ENCODE measurements around the gene PGM2L1. TPM values are rescaled to one million over a fixed set of nuclear protein-coding genes. Genes with fewer than 3 reads are reported as not detected.

Gene PGM2L1
- 10 to 100 TPM; 11.9 to 13.4 TPM for total RNA-seq

DNA sequence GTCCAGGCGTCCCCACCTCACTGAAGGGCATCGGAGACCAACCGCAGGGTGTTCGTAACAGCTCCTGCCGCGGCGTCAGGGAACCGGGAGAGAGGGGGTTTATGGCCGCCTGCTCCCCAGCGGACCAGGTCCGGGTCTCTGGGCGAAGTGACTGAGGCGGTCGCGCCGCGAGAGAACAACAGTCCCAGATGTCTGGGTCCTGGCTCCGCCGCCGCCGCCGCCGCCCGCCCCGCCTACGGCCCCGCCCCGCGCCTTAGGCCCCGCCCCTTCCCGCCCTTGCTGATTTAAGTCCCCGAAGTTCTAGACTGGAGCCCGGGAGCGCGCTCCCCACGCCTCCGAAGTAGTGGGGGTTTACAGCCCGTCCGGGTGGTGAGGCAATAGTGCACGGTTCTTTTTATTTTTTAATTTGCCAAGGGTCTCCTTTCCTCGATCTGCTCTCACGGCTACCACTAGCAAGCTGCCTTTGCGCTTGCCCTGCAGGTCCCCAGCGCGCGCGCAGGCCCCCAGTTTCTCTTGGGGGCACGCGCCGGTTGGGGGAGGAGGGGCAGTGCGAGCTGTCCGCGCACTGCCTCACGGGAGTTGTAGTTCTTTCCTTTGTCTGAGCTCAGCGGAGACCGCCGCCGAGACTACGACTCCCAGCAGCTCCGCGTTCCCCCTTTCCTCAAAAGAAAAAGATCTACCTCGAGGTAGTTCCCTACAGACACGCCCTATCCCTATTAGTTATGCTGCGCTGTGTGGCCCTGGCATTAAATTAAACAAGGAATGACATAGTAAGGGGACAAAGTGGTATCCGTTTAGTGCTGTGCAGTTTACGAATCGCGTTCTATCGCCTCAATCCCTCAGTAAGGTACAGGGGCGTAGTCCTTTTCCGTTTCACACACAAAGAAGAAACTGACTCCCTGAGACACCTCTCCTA, at the start of gene PGM2L1:
TSS of gene PGM2L1 (minus strand) at position 190 of the 916 bp plus-strand sequence. CDS start 272 bp downstream, outside the sequence.
- H3K27ac Mint-ChIP-seq = peak within 1 kb of the TSS; percentile 99
- intact Hi-C loops (cut with micrococcal nuclease) = loop anchor here (1.0 to 10.0 kb wide), 11 partner anchors 8 to 936 kb away; partner anchors contain the start of genes C2CD3, LIPT2, POLD3 and PPME1
- H3K27me3 Mint-ChIP-seq (ENCODE audit: low read depth) = no peaks in the 10 kb centered on the region
- DNase-seq = peak; percentile 95
- no peaks in the 10 kb centered on the region for H3K9me3 Mint-ChIP-seq
- H3K4me3 Mint-ChIP-seq = peak within 1 kb of the TSS; percentile 98
- CTCF ChIA-PET = interaction anchor here (0.5 to 3.0 kb wide), 7 partner anchors 9 to 57 kb away, joined by 3 to 24 read pairs (median 3); no protein-coding TSS in a partner anchor
- peaks cover 39% of the 10 kb centered on the region for H3K4me1 Mint-ChIP-seq (ENCODE audit: low read depth)
- no peaks in the 10 kb centered on the region for H3K36me3 Mint-ChIP-seq (ENCODE audit: low read depth)

DNA sequence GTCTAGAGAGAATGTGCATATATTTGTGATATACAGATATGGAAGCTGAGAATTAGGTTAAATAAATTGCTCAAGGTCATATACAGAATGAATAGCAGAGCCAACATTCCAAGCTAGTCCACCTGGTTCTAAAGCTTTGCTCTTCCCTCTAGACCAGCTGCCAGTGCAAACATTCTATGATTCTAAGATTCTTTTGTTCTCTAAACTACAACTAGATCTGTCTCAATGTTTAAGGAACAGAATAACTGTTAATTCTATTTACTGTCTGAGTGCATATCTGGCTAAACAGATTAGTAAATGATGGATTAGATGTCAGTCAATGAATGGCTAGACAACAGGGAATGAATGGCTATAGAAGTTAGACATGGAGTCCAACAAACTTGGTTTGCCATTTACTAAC, 49.5 kb upstream of the PGM2L1 start:
- no peak overlapping the region for H3K4me3 Mint-ChIP-seq
- CTCF ChIA-PET = interaction anchor here (0.6 to 4.4 kb wide), 3 partner anchors 58 to 973 kb away, joined by 3 to 29 read pairs (median 12); no protein-coding TSS in a partner anchor
- H3K27ac Mint-ChIP-seq = no peak overlapping the region
- intact Hi-C loops (cut with micrococcal nuclease) = loop anchor here (2.0 kb wide), 1 partner anchor 483 kb away; no protein-coding TSS in a partner anchor
- no peak for DNase-seq
- H3K9me3 Mint-ChIP-seq = no peaks in the 10 kb centered on the region
- no peaks in the 10 kb centered on the region for H3K36me3 Mint-ChIP-seq (ENCODE audit: low read depth)
- H3K27me3 Mint-ChIP-seq (ENCODE audit: low read depth) = no peaks in the 10 kb centered on the region
- peaks cover 6% of the 10 kb centered on the region for H3K4me1 Mint-ChIP-seq (ENCODE audit: low read depth)

DNA sequence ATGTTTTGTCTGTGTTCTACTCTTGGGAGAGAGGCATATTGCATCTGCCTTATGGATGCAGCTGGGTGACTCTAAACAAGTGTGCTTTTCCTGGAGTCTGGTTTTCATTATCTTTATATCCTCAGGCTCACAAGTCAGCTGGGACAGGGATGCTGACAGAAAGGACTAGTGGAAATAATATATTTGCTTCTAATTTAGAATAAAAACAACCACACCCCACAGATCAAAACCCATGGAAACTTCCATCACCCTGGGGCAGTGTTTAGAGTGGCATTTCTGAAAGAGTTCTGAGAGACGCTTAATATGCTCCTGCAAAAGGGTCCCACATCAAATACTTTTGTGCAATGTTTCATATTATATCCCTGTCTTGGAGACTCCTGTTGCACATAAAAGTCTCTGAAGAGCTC, 48.3 kb upstream of the PGM2L1 start:
- no peak for DNase-seq
- Mint-ChIP-seq H3K9me3 (no peaks in the 10 kb centered on the region), H3K36me3 (ENCODE audit: low read depth) (no peaks in the 10 kb centered on the region), H3K4me3 (no peak overlapping the region), H3K27ac (no peak overlapping the region), H3K27me3 (ENCODE audit: low read depth) (no peaks in the 10 kb centered on the region), H3K4me1 (ENCODE audit: low read depth) (peaks cover 6% of the 10 kb centered on the region)
- CTCF ChIA-PET = interaction anchor here (0.7 to 4.4 kb wide), 4 partner anchors 20 to 191 kb away, joined by 3 to 29 read pairs (median 6); no protein-coding TSS in a partner anchor
- intact Hi-C loops (cut with micrococcal nuclease) = no loop called here

DNA sequence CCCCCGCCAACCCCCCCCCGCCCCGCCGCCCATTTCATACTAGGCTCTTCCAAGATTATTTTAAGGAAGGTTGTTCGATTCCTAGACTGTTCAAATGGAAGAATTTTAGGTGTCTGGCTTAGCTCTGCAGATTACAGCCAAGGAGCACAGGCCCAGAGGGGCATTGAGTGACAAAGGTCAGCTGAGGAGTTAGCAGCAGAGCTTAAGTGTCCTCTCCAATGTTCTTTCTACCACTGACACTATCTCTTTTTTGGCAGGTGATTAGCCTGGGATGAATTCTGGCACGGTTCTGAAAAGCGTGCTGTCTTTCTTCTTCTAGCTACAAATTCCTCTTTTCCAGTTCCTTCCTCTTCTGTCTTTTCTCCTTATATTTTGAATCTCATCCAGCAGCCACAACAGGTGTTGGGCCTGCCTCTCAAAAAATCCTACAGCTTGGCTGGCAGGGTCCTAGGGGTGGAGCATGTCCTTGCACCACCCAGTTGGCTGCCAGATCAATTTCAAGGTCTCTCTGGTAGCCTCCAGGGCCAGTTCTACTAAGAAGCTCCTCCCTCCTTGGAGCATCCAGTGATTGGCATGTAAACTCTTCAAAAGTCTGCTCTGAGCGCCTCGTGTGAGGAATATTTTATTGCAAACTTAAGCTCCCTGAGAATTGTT, 46.1 kb upstream of the PGM2L1 start:
- Mint-ChIP-seq H3K36me3 (ENCODE audit: low read depth) (no peaks in the 10 kb centered on the region), H3K27me3 (ENCODE audit: low read depth) (no peaks in the 10 kb centered on the region), H3K27ac (no peak overlapping the region), H3K4me1 (ENCODE audit: low read depth) (peaks cover 2% of the 10 kb centered on the region), H3K4me3 (no peak overlapping the region), H3K9me3 (peaks cover 11% of the 10 kb centered on the region)
- intact Hi-C loops (cut with micrococcal nuclease) = no loop called here
- no peak for DNase-seq
- CTCF ChIA-PET = interaction anchor here (0.5 to 4.4 kb wide), 7 partner anchors 8 to 121 kb away, joined by 3 to 29 read pairs (median 4); no protein-coding TSS in a partner anchor

DNA sequence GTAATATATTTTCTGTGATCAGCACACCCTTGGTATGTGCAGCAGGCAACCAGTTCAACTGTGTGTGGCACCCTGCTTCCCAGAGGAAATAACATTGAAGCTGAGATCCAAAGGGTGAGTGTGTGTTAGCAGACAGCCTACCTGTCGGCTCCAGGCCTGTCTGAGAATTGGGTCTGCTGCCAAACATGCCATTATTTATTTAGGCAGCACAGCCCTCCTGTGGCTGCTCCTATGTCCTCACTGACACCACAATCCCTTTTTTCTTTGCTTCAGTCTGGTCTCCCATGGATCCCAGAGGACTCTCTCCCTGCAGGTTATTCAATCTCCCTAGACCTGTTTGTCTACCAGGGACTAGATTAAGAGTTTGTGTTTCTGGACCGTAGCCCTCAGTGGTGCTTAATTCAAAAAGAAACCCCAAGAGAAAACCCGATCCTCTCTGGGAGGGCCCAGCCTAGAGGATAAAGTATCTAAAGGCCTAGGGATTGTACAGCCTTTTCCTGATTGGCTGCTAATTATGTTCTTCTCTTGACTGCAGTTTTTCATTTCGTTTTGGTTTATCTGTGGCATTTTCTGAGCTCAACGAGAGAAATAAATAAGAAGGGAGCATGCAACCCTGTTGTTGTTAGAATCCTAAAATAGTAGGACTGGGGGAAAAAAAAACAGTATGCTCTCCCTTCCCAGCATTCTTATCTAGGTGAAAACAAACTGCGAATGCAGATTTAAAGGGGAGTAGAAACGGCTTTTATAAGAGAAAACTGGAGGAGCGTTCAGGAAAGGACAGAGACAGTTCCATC, 45.0 kb upstream of the PGM2L1 start:
- Mint-ChIP-seq H3K27me3 (ENCODE audit: low read depth) (no peaks in the 10 kb centered on the region), H3K9me3 (peaks cover 11% of the 10 kb centered on the region), H3K36me3 (ENCODE audit: low read depth) (no peaks in the 10 kb centered on the region), H3K4me1 (ENCODE audit: low read depth) (no peaks in the 10 kb centered on the region), H3K27ac (no peak overlapping the region), H3K4me3 (no peak overlapping the region)
- DNase-seq = no peak
- intact Hi-C loops (cut with micrococcal nuclease) = no loop called here
- CTCF ChIA-PET = interaction anchor here (1.1 to 4.4 kb wide), 3 partner anchors 16 to 120 kb away, joined by 3 to 29 read pairs (median 5); no protein-coding TSS in a partner anchor

DNA sequence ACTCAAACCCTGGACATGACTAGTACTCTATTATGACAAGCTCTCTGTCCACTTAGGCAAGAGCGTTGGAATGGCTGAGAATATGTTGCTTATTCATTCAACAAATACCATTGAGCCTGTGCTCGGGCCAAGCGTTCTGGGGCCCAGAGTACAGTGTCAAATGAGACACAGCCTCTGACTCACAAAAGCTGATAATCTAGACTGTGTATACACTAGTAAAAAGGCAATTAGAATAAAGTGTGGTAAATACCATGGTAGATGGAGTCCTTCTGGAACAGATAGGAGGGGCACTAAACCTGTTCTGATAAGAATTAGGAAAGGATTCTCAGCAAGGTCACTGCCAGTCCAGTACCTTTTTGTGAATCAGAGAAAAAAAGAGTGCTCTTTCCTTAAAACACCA, 44.4 kb upstream of the PGM2L1 start:
- intact Hi-C loops (cut with micrococcal nuclease) = no loop called here
- H3K27me3 Mint-ChIP-seq (ENCODE audit: low read depth) = no peaks in the 10 kb centered on the region
- no peak for DNase-seq
- no peak overlapping the region for H3K4me3 Mint-ChIP-seq
- H3K4me1 Mint-ChIP-seq (ENCODE audit: low read depth) = no peaks in the 10 kb centered on the region
- no peak overlapping the region for H3K27ac Mint-ChIP-seq
- peaks cover 11% of the 10 kb centered on the region for H3K9me3 Mint-ChIP-seq
- CTCF ChIA-PET = no interaction called here
- H3K36me3 Mint-ChIP-seq (ENCODE audit: low read depth) = no peaks in the 10 kb centered on the region

DNA sequence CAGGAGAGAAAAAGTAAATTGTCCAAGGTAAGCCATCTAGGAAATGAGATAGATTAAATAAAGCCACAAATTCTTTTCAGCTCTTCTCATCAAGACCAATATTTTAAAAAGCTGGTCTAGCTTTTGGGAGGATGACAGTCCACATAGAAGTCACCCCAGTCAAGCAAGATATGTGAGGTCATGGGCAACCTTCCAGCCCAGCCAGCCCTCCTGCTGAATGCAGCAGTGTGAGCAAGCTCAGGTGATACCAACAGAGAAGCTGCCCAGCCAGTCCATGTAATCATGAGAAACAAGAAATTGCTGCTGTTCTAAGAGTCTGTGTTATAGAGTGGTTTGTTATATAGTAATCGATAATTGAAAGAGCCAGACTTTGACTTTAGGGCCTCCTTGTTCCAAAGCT, 40.4 kb upstream of the PGM2L1 start:
- CTCF ChIA-PET = interaction anchor here (0.7 to 4.3 kb wide), 3 partner anchors 13 to 183 kb away, joined by 3 to 32 read pairs (median 6); no protein-coding TSS in a partner anchor
- H3K27ac Mint-ChIP-seq = no peak overlapping the region
- H3K9me3 Mint-ChIP-seq = peaks cover 11% of the 10 kb centered on the region

DNA sequence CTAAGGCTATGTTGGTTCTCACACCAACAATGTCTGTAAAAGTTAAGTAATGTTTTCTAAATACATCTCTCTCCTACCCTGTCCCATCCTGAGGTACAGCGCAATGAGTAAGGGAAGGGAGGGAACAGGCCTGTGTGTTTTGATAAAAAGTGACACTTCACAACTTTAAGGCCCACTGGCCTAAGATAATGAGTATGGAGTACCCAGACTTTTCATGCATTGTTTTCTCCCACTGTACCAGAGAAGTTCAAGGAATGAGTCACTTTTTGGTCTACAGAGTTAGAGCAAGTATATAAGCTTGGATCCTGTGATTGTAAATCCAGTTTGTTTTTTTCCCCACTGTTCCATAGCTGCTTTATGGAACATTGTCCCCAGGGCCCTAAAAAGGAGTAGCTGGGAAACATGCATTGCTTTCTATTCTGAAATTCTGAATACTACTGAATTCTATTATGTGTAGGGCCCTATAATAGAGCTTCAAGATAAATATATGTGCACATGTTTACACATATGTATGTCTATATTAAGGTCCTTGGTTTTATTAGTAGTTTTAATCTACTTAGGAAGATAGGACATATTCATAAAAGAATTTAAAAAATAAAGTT, 39.3 kb upstream of the PGM2L1 start:
- intact Hi-C loops (cut with micrococcal nuclease) = no loop called here
- Mint-ChIP-seq H3K27me3 (ENCODE audit: low read depth) (no peaks in the 10 kb centered on the region), H3K4me1 (ENCODE audit: low read depth) (peaks cover 2% of the 10 kb centered on the region)

More for the DNA sequence above, 40.4 kb upstream of the PGM2L1 start:
- H3K4me3 Mint-ChIP-seq = no peak overlapping the region
- intact Hi-C loops (cut with micrococcal nuclease) = no loop called here
- H3K27me3 Mint-ChIP-seq (ENCODE audit: low read depth) = no peaks in the 10 kb centered on the region
- H3K4me1 Mint-ChIP-seq (ENCODE audit: low read depth) = peaks cover 2% of the 10 kb centered on the region
- H3K36me3 Mint-ChIP-seq (ENCODE audit: low read depth) = no peaks in the 10 kb centered on the region
- DNase-seq = no peak

DNA sequence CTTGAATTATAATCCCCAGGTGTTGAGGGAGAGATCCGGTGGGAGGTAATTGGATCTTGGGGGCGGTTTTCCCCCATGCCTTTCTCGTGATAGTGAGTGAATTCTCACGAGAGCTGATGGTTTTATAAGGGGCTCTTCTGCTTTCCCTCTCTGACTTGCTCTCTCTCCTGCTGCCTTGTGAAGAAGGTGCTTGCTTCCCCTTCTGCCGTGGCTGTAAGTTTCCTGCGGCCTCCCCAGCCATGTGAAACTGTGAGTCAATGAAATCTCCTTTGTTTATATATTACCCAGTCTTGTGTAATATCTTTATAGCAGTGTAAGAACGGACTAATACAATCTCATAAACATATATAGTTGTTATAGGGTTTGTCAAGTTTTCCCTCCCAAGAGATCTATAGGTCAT, 36.3 kb upstream of the PGM2L1 start:
- H3K27me3 Mint-ChIP-seq (ENCODE audit: low read depth) = no peaks in the 10 kb centered on the region
- no peak overlapping the region for H3K27ac Mint-ChIP-seq
- H3K36me3 Mint-ChIP-seq (ENCODE audit: low read depth) = no peaks in the 10 kb centered on the region
- H3K4me3 Mint-ChIP-seq = no peak overlapping the region
- CTCF ChIA-PET = interaction anchor here (0.5 kb wide), 1 partner anchor 268 kb away, joined by 4 read pairs; no protein-coding TSS in a partner anchor
- peaks cover 2% of the 10 kb centered on the region for H3K4me1 Mint-ChIP-seq (ENCODE audit: low read depth)
- intact Hi-C loops (cut with micrococcal nuclease) = no loop called here
- H3K9me3 Mint-ChIP-seq = no peaks in the 10 kb centered on the region
- no peak for DNase-seq

More for the DNA sequence above, 39.3 kb upstream of the PGM2L1 start:
- Mint-ChIP-seq H3K9me3 (peaks cover 11% of the 10 kb centered on the region), H3K36me3 (ENCODE audit: low read depth) (no peaks in the 10 kb centered on the region), H3K4me3 (no peak overlapping the region), H3K27ac (no peak overlapping the region)
- no peak for DNase-seq
- CTCF ChIA-PET = interaction anchor here (1.6 to 4.3 kb wide), 3 partner anchors 11 to 182 kb away, joined by 5 to 32 read pairs (median 6); no protein-coding TSS in a partner anchor

DNA sequence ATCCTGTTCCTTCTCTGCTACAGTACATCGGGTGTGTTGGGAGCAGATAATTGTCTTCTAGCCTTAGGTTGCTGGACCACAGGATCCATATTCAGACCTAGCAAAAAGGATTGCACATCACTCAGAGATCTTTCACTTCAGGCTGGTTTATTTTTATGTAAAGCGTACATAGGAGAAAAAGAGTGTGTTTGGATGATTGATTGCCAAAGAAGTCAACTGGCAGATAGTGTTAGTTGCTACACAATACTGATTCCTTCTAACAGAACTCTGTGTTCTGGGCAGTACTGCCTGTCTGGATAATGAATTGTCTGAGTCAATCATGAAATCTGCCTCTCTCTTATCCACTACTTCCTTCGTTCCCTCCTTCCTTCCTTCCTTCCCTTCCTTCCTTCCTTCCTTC, 31.0 kb upstream of the PGM2L1 start:
- Mint-ChIP-seq H3K4me3 (no peak overlapping the region), H3K9me3 (peaks cover 3% of the 10 kb centered on the region), H3K36me3 (ENCODE audit: low read depth) (no peaks in the 10 kb centered on the region), H3K27me3 (ENCODE audit: low read depth) (no peaks in the 10 kb centered on the region), H3K27ac (no peak overlapping the region), H3K4me1 (ENCODE audit: low read depth) (no peaks in the 10 kb centered on the region)
- intact Hi-C loops (cut with micrococcal nuclease) = no loop called here
- no peak for DNase-seq
- CTCF ChIA-PET = no interaction called here

DNA sequence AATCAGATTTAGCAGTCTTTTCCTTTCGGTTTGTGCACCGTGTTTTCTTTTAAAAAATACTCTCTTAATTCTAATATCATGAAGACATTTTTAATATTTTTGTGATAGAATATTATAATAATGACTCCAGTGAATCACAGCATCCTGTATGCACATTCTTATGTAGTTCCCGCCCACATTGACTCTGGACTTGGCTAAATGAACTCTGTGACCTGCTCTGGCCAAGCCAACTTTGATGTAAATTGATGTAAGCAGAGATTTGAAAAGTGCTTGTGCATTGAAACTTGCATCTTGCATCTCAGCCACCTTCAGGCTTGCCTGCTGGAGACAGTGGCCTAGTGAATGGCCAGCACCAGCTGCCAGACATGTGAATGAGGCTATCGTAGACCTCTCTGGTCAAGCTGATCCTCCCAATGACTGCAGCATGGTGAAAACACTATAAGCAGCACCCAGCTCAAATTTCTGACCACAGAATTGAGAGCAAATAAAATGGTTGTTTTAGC, 29.2 kb upstream of the PGM2L1 start:
- CTCF ChIA-PET = interaction anchor here (0.7 to 1.8 kb wide), 3 partner anchors 17 to 25 kb away, joined by 3 to 5 read pairs (median 4); no protein-coding TSS in a partner anchor
- intact Hi-C loops (cut with micrococcal nuclease) = no loop called here
- Mint-ChIP-seq H3K4me3 (no peak overlapping the region), H3K4me1 (ENCODE audit: low read depth) (no peaks in the 10 kb centered on the region), H3K36me3 (ENCODE audit: low read depth) (no peaks in the 10 kb centered on the region), H3K27ac (no peak overlapping the region), H3K27me3 (ENCODE audit: low read depth) (no peaks in the 10 kb centered on the region), H3K9me3 (peaks cover 3% of the 10 kb centered on the region)
- no peak for DNase-seq

All from activated naive CD4-positive, alpha-beta T cell treated with anti-CD3 and anti-CD28 coated beads for 36 hours (primary cell).